GM23338 (cell line): Measurements from ENCODE around the gene HDAC11. TPM values are rescaled to one million over a fixed set of nuclear protein-coding genes. Genes with fewer than 3 reads are reported as not detected.

Source experiments
- ATAC-seq: fragments of 200-7000 bp; cut with Tn5 transposase; 3 replicates; pipeline ENCODE4 v1.9.1; 2020
- DNase-seq: peaks from one replicate; pipeline ENCODE4 v3.0.0-alpha.2; 2015; ENCODE audit warnings: low spot score
- H2AFZ ChIP-seq: fragments of 200-600 bp; sonication (generic); 2 replicates; pipeline ENCODE4 v1.8.0; 2016; ENCODE audit warnings: antibody characterized with exemption, mild to moderate bottlenecking, moderate library complexity
- H3F3A ChIP-seq: fragments of 200-600 bp; sonication (generic); replicated peaks from 2 replicates; pipeline ENCODE4 v1.8.0; 2017; ENCODE audit warnings: antibody characterized with exemption, mixed run types, low read depth
- H3K27ac ChIP-seq: fragments of 200-600 bp; sonication (generic); 2 replicates; pipeline ENCODE4 v1.6.1; 2016; ENCODE audit warnings: low read depth
- H3K27me3 ChIP-seq: fragments of 200-600 bp; sonication (generic); 2 replicates; pipeline ENCODE4 v1.8.0; 2016; ENCODE audit warnings: mild to moderate bottlenecking, mixed run types, moderate library complexity; ENCODE audit not compliant: insufficient read depth
- H3K36me3 ChIP-seq: fragments of 200-600 bp; sonication (generic); 2 replicates; pipeline ENCODE4 v1.8.0; 2016; ENCODE audit warnings: mild to moderate bottlenecking; ENCODE audit not compliant: insufficient read depth
- H3K4me1 ChIP-seq: fragments of 200-600 bp; sonication (generic); 2 replicates; pipeline ENCODE4 v1.8.0; 2016; ENCODE audit warnings: mild to moderate bottlenecking, moderate library complexity; ENCODE audit not compliant: insufficient read depth
- H3K4me2 ChIP-seq: fragments of 200-600 bp; sonication (generic); 2 replicates; pipeline ENCODE4 v1.7.1; 2017; ENCODE audit warnings: mixed run types
- H3K4me3 ChIP-seq: fragments of 200-600 bp; sonication (generic); 2 replicates; pipeline ENCODE4 v1.6.1; 2016; ENCODE audit warnings: mixed run types
- H3K79me2 ChIP-seq: fragments of 200-600 bp; sonication (generic); replicated peaks from 2 replicates; pipeline ENCODE4 v1.8.0; 2017; ENCODE audit warnings: mild to moderate bottlenecking; ENCODE audit not compliant: insufficient read depth
- H3K9me2 ChIP-seq: fragments of 200-600 bp; sonication (generic); 2 replicates; pipeline ENCODE4 v1.8.0; 2017; ENCODE audit not compliant: insufficient read depth
- H4K20me1 ChIP-seq: fragments of 200-600 bp; sonication (generic); replicated peaks from 2 replicates; pipeline ENCODE4 v1.8.0; 2017; ENCODE audit warnings: mild to moderate bottlenecking; ENCODE audit not compliant: insufficient read depth
- H3K27ac Mint-ChIP-seq: 2 replicates; pipeline ENCODE4 v1.8.0; 2020; ENCODE audit warnings: inconsistent platforms, mild to moderate bottlenecking, moderate library complexity, mixed read lengths
- H3K27me3 Mint-ChIP-seq: 3 replicates; pipeline ENCODE4 v1.8.0; 2022; ENCODE audit warnings: low read depth, mild to moderate bottlenecking, moderate library complexity, mixed read lengths, inconsistent platforms; ENCODE audit not compliant: insufficient read depth, poor library complexity
- H3K36me3 Mint-ChIP-seq: 3 replicates; pipeline ENCODE4 v1.8.0; 2021; ENCODE audit warnings: low read depth, mild to moderate bottlenecking, inconsistent platforms, moderate library complexity, mixed read lengths
- H3K4me1 Mint-ChIP-seq: 3 replicates; pipeline ENCODE4 v1.8.0; 2020; ENCODE audit warnings: mild to moderate bottlenecking, inconsistent platforms, mixed read lengths
- H3K4me3 Mint-ChIP-seq: 3 replicates; pipeline ENCODE4 v1.8.0; 2021; ENCODE audit warnings: moderate library complexity, mild to moderate bottlenecking, inconsistent platforms, mixed read lengths
- H3K9me3 Mint-ChIP-seq: 3 replicates; pipeline ENCODE4 v1.8.0; 2020; ENCODE audit warnings: moderate library complexity, mild to moderate bottlenecking, inconsistent platforms, mixed read lengths
- CREB1 ChIP-seq: fragments of 250-450 bp; sonication (Bioruptor Pico); IDR thresholded peaks from 2 replicates; pipeline ENCODE4 v1.5.0; 2020; ENCODE audit warnings: low read depth, mild to moderate bottlenecking, moderate library complexity
- CTCF ChIP-seq, 2 experiments: fragments of 200-600 bp in 1 of 2; sonication (generic) in 1 of 2; conservative IDR thresholded peaks; 2 replicates each; pipeline versions ENCODE4 v1.5.1 to v1.6.1; 2016 to 2017; ENCODE audit warnings: antibody characterized with exemption in 2 of 2, low read depth in 2 of 2, mild to moderate bottlenecking in 2 of 2, moderate library complexity in 1 of 2
- EZH2 ChIP-seq: fragments of 200-600 bp; sonication (generic); IDR thresholded peaks from one replicate; pipeline ENCODE4 v1.8.0; 2017; ENCODE audit warnings: antibody characterized with exemption, mild to moderate bottlenecking, low read depth; ENCODE audit not compliant: unreplicated experiment
- EZH2phosphoT487 ChIP-seq: fragments of 200-600 bp; sonication (generic); IDR thresholded peaks from one replicate; pipeline ENCODE4 v1.8.1; 2018; ENCODE audit warnings: antibody characterized with exemption; ENCODE audit not compliant: unreplicated experiment
- JUNB ChIP-seq: IDR thresholded peaks from one replicate; pipeline ENCODE4 v1.6.1; 2016; ENCODE audit warnings: antibody characterized with exemption; ENCODE audit not compliant: unreplicated experiment
- NANOG ChIP-seq: IDR thresholded peaks from 2 replicates; pipeline ENCODE4 v1.6.1; 2016; ENCODE audit warnings: antibody characterized with exemption, borderline replicate concordance
- POLR2AphosphoS5 ChIP-seq: IDR thresholded peaks from 2 replicates; pipeline ENCODE4 v1.6.1; 2016; ENCODE audit warnings: antibody characterized with exemption, low read depth
- REST ChIP-seq: IDR thresholded peaks from one replicate; pipeline ENCODE4 v1.6.1; 2018; ENCODE audit warnings: antibody characterized with exemption; ENCODE audit not compliant: unreplicated experiment
- STAT1 ChIP-seq: IDR thresholded peaks from one replicate; pipeline ENCODE4 v1.6.1; 2016; ENCODE audit warnings: antibody characterized with exemption; ENCODE audit not compliant: unreplicated experiment
- ZNF114 ChIP-seq: fragments of 250-450 bp; sonication (Bioruptor Pico); IDR thresholded peaks from 2 replicates; pipeline ENCODE4 v1.5.0; 2020; ENCODE audit warnings: mild to moderate bottlenecking, moderate library complexity
- ZNF331 ChIP-seq: fragments of 250-450 bp; sonication (Bioruptor Pico); IDR thresholded peaks from 2 replicates; pipeline ENCODE4 v1.5.0; 2020; ENCODE audit warnings: low read depth, mild to moderate bottlenecking, moderate library complexity
- polyA plus RNA-seq: library from polyadenylated mRNA; unstranded; fragments of >200 nt; fragmentation: Nextera tagmentation; extraction: Ambion mirVana; gene quantifications from 2 replicates; pipeline ENCODE4 v1.2.1, GENCODE V29; 2016
- total RNA-seq: library from RNA; depleted of rRNA; stranded (reverse); fragments of >200 nt; shearing (Covaris generic); gene quantifications from 2 replicates; pipeline ENCODE4 v1.2.3, GENCODE V29; 2014
- TF ChIP-seq, protein P1 (sequence below): IDR thresholded peaks from 2 replicates; pipeline ENCODE4 v1.6.1; 2016; ENCODE audit warnings: antibody characterized with exemption
- TF ChIP-seq, protein P2 (sequence below): fragments of 250-450 bp; sonication (Bioruptor Pico); IDR thresholded peaks from 2 replicates; pipeline ENCODE4 v1.5.0; 2020; ENCODE audit warnings: mild to moderate bottlenecking, moderate library complexity

Gene HDAC11
- total and polyA plus RNA-seq, 2 experiments from 2014 or later, result 5.4 to 15.8 TPM

DNA sequence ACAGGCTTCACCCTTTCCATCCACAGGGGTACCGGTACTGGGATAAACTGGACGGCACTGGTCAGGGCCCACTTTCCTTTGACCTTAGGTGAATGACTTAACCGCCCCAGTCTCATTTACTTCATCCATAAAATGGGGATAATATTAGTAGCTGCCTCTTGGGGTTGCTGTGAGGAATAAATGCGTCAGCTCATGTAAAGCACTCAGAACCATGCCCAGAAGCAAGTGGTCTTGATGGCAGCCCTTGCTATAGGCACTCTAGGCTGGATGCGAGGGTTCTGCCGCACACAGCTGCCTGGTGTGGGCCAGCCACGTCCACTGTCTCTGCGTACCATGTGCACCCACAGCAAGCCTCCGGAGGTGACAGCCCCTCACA lies 36.6 kb downstream of the HDAC11 start:
- H2AFZ ChIP-seq, result no peak overlapping the region; the same call in 1 of the 2 replicates
- no peaks in the 10 kb centered on the region for H3F3A ChIP-seq
- ATAC-seq (no peak), DNase-seq (no peak)
- Mint-ChIP-seq H3K27me3 (peaks cover 14% of the 10 kb centered on the region), H3K4me1 (no peaks in the 10 kb centered on the region; the same call in 2 of the 3 replicates), H3K4me3 (no peak overlapping the region), H3K9me3 (peaks cover 6% of the 10 kb centered on the region; the same call in 2 of the 3 replicates), H3K36me3 (peaks cover 4% of the 10 kb centered on the region; the same call in 1 of the 3 replicates), H3K27ac (no peak overlapping the region)
- no peaks in the 10 kb centered on the region for H3K4me1 ChIP-seq
- no peaks in the 10 kb centered on the region for H3K79me2 ChIP-seq
- no peak overlapping the region for H3K27ac ChIP-seq
- no peaks in the 10 kb centered on the region for H3K27me3 ChIP-seq
- no peak overlapping the region for H3K4me2 ChIP-seq
- H3K4me3 ChIP-seq, result no peak overlapping the region
- no peaks in the 10 kb centered on the region for H4K20me1 ChIP-seq
- no peaks in the 10 kb centered on the region for H3K9me2 ChIP-seq
- no peaks in the 10 kb centered on the region for H3K36me3 ChIP-seq
- TF ChIP-seq POLR2AphosphoS5, result no peak
- TF ChIP-seq EZH2phosphoT487, result no peak
- TF ChIP-seq, protein P1, sequence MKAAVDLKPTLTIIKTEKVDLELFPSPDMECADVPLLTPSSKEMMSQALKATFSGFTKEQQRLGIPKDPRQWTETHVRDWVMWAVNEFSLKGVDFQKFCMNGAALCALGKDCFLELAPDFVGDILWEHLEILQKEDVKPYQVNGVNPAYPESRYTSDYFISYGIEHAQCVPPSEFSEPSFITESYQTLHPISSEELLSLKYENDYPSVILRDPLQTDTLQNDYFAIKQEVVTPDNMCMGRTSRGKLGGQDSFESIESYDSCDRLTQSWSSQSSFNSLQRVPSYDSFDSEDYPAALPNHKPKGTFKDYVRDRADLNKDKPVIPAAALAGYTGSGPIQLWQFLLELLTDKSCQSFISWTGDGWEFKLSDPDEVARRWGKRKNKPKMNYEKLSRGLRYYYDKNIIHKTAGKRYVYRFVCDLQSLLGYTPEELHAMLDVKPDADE, result no peak
- no peak for TF ChIP-seq CTCF (conservative IDR thresholded peaks at IDR 0.05; ENCODE audit: low read depth in 2 of 2)
- TF ChIP-seq, protein P2, sequence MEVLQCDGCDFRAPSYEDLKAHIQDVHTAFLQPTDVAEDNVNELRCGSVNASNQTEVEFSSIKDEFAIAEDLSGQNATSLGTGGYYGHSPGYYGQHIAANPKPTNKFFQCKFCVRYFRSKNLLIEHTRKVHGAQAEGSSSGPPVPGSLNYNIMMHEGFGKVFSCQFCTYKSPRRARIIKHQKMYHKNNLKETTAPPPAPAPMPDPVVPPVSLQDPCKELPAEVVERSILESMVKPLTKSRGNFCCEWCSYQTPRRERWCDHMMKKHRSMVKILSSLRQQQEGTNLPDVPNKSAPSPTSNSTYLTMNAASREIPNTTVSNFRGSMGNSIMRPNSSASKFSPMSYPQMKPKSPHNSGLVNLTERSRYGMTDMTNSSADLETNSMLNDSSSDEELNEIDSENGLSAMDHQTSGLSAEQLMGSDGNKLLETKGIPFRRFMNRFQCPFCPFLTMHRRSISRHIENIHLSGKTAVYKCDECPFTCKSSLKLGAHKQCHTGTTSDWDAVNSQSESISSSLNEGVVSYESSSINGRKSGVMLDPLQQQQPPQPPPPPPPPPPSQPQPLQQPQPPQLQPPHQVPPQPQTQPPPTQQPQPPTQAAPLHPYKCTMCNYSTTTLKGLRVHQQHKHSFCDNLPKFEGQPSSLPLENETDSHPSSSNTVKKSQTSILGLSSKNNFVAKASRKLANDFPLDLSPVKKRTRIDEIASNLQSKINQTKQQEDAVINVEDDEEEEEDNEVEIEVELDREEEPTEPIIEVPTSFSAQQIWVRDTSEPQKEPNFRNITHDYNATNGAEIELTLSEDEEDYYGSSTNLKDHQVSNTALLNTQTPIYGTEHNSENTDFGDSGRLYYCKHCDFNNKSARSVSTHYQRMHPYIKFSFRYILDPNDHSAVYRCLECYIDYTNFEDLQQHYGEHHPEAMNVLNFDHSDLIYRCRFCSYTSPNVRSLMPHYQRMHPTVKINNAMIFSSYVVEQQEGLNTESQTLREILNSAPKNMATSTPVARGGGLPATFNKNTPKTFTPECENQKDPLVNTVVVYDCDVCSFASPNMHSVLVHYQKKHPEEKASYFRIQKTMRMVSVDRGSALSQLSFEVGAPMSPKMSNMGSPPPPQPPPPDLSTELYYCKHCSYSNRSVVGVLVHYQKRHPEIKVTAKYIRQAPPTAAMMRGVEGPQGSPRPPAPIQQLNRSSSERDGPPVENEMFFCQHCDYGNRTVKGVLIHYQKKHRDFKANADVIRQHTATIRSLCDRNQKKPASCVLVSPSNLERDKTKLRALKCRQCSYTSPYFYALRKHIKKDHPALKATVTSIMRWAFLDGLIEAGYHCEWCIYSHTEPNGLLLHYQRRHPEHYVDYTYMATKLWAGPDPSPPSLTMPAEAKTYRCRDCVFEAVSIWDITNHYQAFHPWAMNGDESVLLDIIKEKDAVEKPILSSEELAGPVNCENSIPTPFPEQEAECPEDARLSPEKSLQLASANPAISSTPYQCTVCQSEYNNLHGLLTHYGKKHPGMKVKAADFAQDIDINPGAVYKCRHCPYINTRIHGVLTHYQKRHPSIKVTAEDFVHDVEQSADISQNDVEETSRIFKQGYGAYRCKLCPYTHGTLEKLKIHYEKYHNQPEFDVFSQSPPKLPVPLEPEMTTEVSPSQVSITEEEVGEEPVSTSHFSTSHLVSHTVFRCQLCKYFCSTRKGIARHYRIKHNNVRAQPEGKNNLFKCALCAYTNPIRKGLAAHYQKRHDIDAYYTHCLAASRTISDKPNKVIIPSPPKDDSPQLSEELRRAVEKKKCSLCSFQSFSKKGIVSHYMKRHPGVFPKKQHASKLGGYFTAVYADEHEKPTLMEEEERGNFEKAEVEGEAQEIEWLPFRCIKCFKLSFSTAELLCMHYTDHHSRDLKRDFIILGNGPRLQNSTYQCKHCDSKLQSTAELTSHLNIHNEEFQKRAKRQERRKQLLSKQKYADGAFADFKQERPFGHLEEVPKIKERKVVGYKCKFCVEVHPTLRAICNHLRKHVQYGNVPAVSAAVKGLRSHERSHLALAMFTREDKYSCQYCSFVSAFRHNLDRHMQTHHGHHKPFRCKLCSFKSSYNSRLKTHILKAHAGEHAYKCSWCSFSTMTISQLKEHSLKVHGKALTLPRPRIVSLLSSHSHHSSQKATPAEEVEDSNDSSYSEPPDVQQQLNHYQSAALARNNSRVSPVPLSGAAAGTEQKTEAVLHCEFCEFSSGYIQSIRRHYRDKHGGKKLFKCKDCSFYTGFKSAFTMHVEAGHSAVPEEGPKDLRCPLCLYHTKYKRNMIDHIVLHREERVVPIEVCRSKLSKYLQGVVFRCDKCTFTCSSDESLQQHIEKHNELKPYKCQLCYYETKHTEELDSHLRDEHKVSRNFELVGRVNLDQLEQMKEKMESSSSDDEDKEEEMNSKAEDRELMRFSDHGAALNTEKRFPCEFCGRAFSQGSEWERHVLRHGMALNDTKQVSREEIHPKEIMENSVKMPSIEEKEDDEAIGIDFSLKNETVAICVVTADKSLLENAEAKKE (CRISPR knock-in tag), result no peak
- no peak for TF ChIP-seq JUNB
- TF ChIP-seq NANOG, result no peak
- TF ChIP-seq EZH2, result no peak
- no peak for TF ChIP-seq ZNF331 (CRISPR knock-in tag)
- TF ChIP-seq STAT1, result no peak
- TF ChIP-seq CREB1 (CRISPR knock-in tag), result no peak
- no peak for TF ChIP-seq ZNF114 (CRISPR knock-in tag)
- TF ChIP-seq REST, result no peak
